Adrenal gland (tissue), 5 donors: ENCODE measurements around the gene FPR2.

Experiments
- POLR2A ChIP-seq, 2 donors: fragments of 450-650 bp; IDR thresholded peaks; one replicate each; pipeline ENCODE4 v1.6.1; 2017; ENCODE audit warnings: antibody characterized with exemption in 2 of 2, mild to moderate bottlenecking in 2 of 2, moderate library complexity in 1 of 2
- TF ChIP-seq, protein P1 (sequence below), 6 experiments: fragments of 450-650 bp in 4 of 6; fragments of 200-600 bp in 2 of 6; sonication (generic) in 1 of 6; IDR thresholded peaks; 1 replicate in 5 of 6; 2 replicates in 1 of 6; pipeline versions ENCODE4 v1.5.1 to v1.8.0; 2016 to 2021; ENCODE audit warnings: antibody characterized with exemption in 6 of 6, mild to moderate bottlenecking in 2 of 6, moderate library complexity in 1 of 6
- donor health status: DM: no; HTN: no; CAD: no.

DNA sequence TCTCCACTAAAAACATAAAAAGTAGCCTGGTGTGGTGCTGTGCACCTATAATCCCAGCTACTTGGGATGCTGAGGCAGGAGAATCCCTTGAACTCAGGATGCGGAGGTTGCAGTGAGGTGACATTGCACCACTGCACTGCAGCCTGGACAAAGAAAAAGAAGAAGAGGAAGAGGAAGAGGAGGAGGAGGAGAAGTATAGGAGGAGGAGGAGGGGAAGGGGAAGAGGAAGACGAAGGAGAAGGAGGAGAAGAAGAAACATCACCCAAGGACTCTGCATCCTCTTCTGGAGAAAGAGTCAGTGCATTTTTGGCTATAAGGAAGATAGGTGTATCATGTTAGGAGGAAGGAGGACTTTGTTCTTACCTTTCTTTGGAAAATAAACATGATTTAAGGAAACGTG lies 21.0 kb downstream of the FPR2 start:
- no peak for TF ChIP-seq POLR2A (IDR thresholded peaks at IDR 0.05)
- TF ChIP-seq, protein P1, sequence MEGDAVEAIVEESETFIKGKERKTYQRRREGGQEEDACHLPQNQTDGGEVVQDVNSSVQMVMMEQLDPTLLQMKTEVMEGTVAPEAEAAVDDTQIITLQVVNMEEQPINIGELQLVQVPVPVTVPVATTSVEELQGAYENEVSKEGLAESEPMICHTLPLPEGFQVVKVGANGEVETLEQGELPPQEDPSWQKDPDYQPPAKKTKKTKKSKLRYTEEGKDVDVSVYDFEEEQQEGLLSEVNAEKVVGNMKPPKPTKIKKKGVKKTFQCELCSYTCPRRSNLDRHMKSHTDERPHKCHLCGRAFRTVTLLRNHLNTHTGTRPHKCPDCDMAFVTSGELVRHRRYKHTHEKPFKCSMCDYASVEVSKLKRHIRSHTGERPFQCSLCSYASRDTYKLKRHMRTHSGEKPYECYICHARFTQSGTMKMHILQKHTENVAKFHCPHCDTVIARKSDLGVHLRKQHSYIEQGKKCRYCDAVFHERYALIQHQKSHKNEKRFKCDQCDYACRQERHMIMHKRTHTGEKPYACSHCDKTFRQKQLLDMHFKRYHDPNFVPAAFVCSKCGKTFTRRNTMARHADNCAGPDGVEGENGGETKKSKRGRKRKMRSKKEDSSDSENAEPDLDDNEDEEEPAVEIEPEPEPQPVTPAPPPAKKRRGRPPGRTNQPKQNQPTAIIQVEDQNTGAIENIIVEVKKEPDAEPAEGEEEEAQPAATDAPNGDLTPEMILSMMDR (IDR thresholded peaks at IDR 0.05) = no peak
